Measurements from ENCODE around the gene TOLLIP. TPM values are rescaled to one million over a fixed set of nuclear protein-coding genes. Genes with fewer than 3 reads are reported as not detected.

Gene TOLLIP
- polyA plus RNA-seq, 1 experiment: 38.3 TPM

- H3K27me3 ChIP-seq (ENCODE audit: control insufficient read depth, insufficient read depth, low read length): no peaks in the 10 kb centered on the region
- ChIA-PET CTCF (no interaction called here), POLR2A (no interaction called here)
- no peak overlapping the region for H3K4me3 ChIP-seq (ENCODE audit: low read depth, low read length)
- DNase-seq (ENCODE audit: low read depth): no peak
- H3K36me3 ChIP-seq (ENCODE audit: control insufficient read depth, insufficient read depth, low read length): no peaks in the 10 kb centered on the region
- TF ChIP-seq, protein P1, sequence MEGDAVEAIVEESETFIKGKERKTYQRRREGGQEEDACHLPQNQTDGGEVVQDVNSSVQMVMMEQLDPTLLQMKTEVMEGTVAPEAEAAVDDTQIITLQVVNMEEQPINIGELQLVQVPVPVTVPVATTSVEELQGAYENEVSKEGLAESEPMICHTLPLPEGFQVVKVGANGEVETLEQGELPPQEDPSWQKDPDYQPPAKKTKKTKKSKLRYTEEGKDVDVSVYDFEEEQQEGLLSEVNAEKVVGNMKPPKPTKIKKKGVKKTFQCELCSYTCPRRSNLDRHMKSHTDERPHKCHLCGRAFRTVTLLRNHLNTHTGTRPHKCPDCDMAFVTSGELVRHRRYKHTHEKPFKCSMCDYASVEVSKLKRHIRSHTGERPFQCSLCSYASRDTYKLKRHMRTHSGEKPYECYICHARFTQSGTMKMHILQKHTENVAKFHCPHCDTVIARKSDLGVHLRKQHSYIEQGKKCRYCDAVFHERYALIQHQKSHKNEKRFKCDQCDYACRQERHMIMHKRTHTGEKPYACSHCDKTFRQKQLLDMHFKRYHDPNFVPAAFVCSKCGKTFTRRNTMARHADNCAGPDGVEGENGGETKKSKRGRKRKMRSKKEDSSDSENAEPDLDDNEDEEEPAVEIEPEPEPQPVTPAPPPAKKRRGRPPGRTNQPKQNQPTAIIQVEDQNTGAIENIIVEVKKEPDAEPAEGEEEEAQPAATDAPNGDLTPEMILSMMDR (IDR thresholded peaks at IDR 0.05; ENCODE audit: insufficient read depth, low read depth, low read length): no peak
These were observed 52.1 kb downstream of the TOLLIP start for GRCh38 chr11:1257366-1257765.

DNA sequence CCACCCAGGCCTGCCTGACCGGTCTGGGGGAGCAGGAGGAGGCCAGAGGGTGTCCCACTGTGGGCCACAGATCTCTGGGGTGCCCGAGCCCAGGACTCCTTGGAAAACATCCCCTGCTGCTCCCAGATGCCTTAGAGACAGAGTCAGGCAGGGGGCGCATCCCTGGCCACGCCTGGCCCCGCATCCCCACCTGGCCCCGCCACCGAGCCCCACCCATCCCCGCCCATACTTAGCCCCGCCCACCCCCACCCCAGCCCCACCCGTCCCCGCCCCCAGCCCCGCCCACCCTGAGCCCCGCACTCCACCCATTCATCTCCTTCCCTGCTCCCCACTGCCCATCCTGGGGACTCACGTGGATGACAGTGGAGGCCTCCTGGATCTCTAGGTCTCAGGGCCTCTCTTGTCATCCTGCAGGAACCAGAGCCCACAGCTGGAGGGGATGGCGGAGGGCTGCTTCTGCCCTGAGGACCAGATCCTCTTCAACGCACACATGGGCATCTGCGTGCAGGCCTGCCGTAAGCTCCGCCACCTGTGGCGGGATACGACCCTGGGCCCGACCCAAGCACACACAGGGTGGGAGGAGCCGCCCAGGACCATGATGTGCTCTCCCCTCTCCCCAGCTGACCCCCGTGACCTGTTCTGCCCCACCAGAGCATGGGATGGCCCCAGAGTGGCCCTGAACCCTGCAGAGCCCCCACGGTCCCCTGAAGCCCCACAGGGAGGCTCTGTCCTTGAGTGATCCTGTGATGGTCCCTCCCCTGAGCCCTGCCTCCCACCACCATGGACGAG lies 53.0 kb downstream of the TOLLIP start:
- ChIA-PET POLR2A (no interaction called here), CTCF (no interaction called here)
- no peaks in the 10 kb centered on the region for H3K27me3 ChIP-seq (ENCODE audit: control insufficient read depth, insufficient read depth, low read length)
- TF ChIP-seq, protein P1 (IDR thresholded peaks at IDR 0.05; ENCODE audit: insufficient read depth, low read depth, low read length): no peak
- DNase-seq (ENCODE audit: low read depth): no peak
- H3K4me3 ChIP-seq (ENCODE audit: low read depth, low read length): no peak overlapping the region
- H3K36me3 ChIP-seq (ENCODE audit: control insufficient read depth, insufficient read depth, low read length): no peaks in the 10 kb centered on the region

DNA sequence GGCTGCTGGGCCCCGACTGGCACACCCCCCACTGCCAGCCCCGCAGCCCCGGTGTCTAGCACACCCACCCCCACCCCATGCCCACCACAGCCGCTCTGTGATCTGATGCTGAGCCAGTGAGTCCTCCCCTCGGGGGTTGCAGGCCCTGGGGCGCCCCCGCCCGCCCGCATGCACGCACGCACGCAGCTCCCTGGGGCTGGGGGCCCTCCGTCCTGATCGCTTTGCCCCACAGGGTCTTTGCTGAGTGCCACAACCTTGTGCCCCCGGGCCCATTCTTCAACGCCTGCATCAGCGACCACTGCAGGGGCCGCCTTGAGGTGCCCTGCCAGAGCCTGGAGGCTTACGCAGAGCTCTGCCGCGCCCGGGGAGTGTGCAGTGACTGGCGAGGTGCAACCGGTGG lies 54.3 kb downstream of the TOLLIP start:
- DNase-seq (ENCODE audit: low read depth): no peak
- Histone ChIP-seq H3K36me3 (ENCODE audit: control insufficient read depth, insufficient read depth, low read length) (no peaks in the 10 kb centered on the region), H3K4me3 (ENCODE audit: low read depth, low read length) (no peak overlapping the region), H3K27me3 (ENCODE audit: control insufficient read depth, insufficient read depth, low read length) (no peaks in the 10 kb centered on the region)
- TF ChIP-seq, protein P1 (IDR thresholded peaks at IDR 0.05; ENCODE audit: insufficient read depth, low read depth, low read length): no peak
- ChIA-PET CTCF (no interaction called here), POLR2A (no interaction called here)

- no peak overlapping the region for H3K4me3 ChIP-seq (ENCODE audit: low read depth, low read length)
- POLR2A ChIA-PET: no interaction called here
- CTCF ChIA-PET: no interaction called here
- no peaks in the 10 kb centered on the region for H3K36me3 ChIP-seq (ENCODE audit: control insufficient read depth, insufficient read depth, low read length)
- H3K27me3 ChIP-seq (ENCODE audit: control insufficient read depth, insufficient read depth, low read length): no peaks in the 10 kb centered on the region
- no peak for DNase-seq (ENCODE audit: low read depth)
- TF ChIP-seq, protein P1 (IDR thresholded peaks at IDR 0.05; ENCODE audit: insufficient read depth, low read depth, low read length): no peak
These were observed 54.7 kb downstream of the TOLLIP start for GRCh38 chr11:1254733-1255132.

- H3K4me3 ChIP-seq (ENCODE audit: low read depth, low read length): no peak overlapping the region
- TF ChIP-seq, protein P1 (IDR thresholded peaks at IDR 0.05; ENCODE audit: insufficient read depth, low read depth, low read length): no peak
- DNase-seq (ENCODE audit: low read depth): no peak
- POLR2A ChIA-PET: no interaction called here
- H3K27me3 ChIP-seq (ENCODE audit: control insufficient read depth, insufficient read depth, low read length): no peaks in the 10 kb centered on the region
- H3K36me3 ChIP-seq (ENCODE audit: control insufficient read depth, insufficient read depth, low read length): no peaks in the 10 kb centered on the region
- CTCF ChIA-PET: no interaction called here
These were observed 55.3 kb downstream of the TOLLIP start for GRCh38 chr11:1254086-1254648.

Measured in BJ (cell line).